HG03442 (cell line): ENCODE data around the gene IGSF21.

Experiments used
- ATAC-seq: cut with Tn5 transposase; IDR thresholded peaks from one replicate; pipeline ENCODE4 v1.9.1; 2021; ENCODE audit warnings: mild to moderate bottlenecking, moderate library complexity; ENCODE audit not compliant: unreplicated experiment

The IGSF21 gene

DNA sequence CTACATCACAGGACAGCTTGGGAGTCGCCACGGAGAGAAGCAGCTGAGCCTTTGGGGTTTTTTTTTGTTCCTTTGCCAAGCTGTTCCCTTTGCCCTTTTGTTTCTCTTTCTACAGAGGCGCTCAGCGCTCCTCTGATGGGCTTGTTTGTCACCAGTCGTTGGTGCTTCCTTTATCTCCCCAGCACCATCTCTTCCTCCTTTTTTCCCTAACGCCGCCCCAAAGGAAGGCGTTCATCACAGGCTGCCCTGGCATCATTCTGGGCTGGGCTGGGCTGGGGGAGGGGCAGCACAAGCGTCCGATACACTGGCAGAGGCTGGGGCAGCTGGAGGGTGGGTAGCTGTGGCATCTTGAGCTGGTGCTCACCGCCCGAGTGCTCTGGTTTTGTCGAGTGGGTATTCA is 10.5 kb downstream of the IGSF21 start:
- no peak for ATAC-seq

DNA sequence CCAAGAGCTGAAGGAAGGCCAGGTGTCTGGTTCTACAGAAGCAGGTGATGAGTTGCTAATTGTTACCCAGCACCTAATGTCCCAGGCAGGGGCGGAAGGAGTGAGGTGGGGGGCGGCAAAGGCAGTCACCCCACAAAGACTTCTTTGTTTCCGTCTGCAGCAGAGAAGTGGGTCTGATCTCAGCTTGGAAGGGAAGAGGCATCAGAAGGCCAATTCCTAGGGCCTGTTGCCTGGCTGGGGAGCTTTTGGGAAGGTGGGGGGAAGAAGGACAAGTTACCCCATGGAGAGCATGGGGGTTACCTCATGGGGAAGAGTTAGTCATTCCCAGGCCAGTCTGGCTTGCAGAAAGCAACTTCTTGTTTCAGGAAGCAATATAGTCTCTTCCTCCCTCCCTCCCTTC is 10.9 kb downstream of the IGSF21 start:
- ATAC-seq: no peak

DNA sequence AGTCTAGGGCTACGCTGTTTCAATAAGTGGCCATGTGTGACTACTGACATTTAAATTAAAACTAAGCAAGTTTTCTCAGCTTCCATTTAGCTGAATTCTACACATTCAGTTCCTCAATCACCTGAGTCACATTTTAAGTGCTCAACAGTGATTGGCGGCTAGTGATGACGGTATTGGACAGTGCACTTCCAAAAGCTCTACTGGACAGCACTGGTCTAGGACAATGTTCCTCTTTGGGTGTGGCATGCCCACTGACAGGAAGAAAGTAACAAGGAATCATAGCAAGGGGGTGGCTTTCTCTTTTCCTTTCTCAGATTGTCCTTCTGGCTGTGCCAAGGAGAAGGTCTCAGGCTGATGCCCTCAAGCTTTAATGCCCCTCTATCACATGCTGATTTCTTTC is 11.7 kb downstream of the IGSF21 start:
- ATAC-seq: no peak

DNA sequence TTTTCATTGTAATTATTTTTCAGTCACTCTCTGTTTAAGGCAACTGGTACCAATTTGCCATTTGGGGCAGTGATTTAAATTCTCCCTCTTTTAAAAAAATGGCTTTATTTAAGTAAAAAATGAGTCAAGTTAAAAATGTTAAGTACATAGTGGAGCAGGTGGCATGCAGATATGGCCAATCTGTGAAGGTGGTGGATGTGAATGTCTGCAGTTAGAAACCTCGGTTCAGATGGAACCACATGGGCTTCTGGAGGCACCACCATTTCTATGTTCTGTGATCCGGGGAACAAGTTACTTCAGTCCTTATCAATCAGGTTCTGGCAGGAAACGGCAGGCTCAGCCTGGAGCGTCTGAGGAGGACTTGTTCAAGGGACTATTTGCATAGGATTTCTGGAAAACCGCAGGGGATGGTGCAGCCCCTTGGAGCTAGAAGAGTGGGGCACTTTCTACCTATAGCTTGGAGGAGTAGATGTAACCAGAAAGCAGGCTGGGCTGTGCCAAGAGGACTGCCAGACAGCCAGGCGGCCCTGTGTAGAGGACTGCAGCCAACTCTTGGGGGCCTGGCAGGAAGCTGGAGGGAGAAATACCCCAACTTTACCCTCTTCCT is 12.3 kb downstream of the IGSF21 start:
- ATAC-seq: no peak

DNA sequence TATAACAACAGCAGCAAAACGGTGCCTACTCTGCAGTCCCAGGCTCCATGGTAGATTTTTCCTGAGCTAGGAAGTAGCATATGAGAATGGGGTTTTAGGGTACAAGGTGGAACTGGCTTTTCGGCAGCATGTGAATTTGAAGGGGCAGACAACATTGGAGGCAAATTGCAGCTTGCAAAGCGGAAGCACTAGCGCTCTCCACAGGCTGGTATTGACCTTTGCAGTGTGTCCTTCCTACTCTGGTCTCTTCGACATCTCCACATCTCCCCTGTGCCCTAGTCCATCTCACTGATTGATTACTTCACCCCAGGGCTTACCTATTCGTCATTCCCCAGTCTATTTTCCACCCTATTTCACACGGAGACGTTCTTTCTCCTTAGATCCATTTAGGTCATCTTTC is 13.0 kb downstream of the IGSF21 start:
- no peak for ATAC-seq

DNA sequence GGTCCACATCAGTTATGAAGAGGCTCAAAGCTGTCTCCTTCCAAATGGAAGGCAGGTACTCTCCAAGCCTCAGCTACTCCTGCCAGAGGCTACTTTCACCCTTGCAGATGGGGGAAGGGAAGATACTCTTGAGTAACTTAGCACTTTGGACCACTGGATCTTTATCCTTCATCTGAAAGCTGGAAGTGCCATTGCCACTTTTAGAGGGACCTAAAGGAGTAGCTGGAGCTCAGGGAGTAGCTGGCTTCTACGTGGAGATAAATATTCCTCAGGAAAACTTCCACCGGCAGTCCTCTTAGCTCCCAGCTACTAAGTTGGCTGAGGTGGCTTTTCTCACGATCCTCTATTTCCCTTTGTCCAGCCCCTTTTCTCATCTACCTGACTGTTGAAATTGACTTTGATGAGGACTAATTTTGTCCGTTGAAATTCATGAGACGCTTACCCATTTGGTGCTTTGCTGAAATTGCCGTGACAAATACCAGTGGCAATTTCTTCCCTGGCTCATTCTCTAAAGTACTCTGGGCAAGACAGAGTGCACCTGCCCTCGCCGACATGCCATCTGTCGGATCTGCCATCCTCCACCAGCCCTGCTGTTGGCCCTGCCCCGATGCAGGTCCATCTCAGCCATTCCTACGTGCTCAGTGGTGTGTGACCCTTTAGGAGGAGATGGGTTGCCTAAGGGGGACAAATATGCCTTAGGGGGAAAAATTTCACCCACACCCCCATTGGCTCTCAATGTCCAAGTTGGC is 13.6 kb downstream of the IGSF21 start:
- no peak for ATAC-seq

DNA sequence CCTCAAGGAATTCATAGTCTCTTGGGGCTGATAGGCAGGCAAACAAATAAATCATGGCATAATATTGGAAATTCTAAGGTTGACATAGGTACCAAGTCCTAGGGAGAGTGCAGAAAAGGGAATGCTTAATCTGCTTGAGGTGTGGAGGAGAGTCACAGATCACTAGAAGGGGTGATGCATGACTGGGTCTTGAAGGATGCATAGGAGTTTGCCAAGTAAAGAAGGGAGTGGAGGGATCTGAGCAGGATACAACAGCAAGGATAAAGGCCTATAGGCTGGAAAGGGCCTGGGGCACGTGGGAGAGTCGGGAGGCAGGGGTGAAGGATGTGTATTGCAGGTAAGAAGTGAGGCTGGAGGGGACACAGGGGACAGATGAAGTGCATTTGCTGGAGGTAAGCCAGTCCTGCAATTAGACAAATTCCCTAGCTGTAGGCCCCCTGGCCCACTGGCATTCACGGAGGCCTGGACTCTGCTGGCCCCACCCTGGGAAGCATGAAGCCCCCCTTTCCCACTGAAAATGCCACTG is 15.9 kb downstream of the IGSF21 start:
- no peak for ATAC-seq

DNA sequence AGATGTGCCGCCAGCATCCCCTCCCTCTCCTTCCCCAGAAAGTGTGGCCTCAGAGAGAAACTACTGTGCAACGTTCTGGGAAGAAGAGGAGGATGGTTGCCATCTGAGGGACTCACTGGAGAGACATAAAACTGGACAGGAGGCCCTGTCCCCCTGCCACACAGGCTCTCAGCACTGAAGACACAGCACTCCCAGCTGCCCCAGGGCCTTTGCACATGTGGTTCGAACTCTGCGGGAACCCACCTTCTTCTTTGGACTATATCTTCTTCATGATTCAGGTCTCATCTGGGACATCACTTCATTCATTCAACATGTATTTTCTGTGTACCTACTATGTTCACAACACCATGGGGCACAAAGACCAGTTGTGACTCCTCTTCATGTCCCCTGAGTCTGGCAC is 17.4 kb downstream of the IGSF21 start:
- no peak for ATAC-seq

DNA sequence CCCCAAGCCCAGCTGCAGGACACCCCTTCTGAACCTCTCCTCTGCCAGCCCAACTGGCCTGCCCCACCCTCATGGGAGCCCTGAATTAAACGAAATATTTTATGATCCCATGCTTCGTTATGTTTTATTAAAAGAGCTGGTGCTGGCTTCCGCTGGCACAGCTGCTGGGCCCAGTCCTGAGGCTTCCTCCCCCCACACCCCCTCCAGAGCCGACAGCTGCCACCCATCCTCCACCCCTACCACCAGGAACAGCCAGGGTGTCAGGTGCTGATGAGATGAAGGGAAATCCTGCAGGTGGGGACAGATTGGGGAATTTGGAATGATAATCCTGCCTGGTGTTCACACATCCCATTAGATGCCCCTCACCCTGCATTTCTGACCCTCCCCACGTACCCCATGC is 19.0 kb downstream of the IGSF21 start:
- no peak for ATAC-seq

DNA sequence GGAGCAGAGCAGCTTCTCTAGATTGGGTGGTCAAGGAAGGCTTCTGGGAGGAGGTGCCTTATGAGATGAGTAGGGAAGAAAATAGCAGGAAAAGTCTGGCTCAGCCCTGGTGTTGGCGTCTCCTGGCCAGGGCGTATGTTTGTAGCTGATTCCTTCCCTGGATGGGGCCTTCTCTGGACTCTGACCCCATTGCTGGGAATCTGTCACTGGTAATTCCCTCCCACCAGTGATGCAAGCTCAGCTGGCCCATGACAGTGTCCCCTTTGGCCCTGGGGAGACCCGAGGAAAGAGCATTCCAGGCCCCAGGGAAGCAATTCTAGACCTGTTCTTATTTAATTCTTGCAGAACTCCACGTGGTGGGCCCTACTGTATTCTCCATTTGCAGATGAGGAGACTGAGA is 20.7 kb downstream of the IGSF21 start:
- no peak for ATAC-seq

DNA sequence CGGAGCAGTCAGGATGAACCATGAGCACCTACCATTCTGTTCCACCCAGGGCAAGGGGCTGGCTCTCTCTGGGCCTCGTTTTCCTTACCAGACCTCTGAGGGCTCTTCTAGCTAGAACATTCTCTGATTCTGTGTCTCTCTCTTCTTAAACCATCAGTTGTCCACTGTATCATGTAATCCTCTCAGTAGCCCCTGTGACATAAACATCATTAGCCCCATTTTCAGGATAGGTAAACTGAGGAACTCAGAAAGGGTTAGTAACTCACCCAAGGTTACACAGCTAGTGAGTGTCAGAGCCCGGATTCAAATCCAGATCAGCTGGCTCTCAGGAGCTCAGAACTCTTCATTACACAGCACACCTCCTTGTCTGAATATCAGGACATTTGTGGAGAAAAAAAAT is 22.8 kb downstream of the IGSF21 start:
- ATAC-seq: no peak

DNA sequence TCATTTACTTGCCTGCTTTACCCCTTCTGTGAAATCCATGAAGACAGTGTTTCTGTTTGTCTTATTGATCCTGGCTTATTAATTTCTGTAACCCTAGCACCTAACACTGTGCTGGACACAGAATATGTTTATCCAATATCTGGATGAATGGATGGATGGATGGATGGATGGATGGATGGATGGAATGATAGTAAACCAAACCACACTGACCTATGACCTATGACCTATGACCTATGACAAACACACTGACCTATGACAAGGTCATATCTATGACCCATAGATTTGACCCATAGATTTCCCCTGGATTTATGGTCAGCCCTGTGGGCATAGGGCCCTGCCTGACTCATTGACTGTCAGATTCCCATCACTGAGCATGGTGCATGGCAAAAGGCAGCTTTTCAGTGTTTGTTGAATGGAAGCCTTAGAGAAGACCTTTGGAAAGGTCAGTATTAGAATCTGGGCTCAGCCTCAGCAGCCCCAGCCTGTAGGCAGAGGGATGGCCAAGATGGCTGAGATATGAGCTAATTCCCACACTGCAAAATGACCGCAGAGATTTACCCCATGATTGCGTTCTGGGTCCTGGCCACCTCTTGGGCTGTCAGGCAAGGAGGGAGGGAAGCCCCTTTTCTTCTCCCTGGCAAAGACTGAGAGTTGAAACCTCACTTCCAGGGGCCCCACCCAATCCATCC is 24.6 kb downstream of the IGSF21 start:
- no peak for ATAC-seq

DNA sequence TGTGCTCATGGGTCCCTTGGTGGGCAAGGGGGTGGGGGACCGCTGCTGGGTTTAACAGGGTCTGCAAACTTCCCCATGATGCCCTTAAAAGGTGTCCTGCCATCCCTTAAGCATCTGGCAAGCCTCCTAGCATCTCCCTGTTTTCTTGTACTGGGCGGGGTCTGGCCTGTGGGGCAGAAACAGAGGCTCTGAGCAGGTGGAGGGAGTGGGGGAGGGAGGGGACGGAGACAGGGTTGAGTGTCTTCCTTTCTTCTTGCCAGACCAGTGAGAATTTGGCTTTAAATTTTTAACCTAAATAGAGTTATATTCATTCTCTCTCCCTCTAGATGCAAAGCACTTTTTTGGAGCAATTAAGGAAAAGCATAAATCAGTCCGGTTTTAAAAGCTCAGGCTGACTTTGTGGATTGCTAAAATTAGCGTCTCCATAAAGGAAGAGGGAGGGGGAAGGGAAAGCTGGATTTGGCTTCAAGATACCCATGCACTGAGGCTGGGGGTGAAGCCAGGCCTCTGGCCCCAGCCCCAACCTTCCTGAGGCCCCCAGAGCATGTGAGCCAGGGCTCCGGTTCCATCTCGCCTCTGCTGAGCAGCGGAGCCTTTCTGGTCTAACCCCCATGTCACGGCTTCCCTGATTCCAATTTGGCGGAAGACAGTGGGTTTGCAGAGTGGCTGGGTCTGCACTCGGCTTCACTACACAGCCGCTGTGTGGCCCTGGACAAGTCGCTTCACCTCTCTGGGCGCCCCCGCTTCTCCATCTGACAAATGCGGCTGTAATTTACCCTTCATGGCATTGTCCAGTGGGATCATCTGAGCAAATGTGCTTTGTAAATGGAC is 25.3 kb downstream of the IGSF21 start:
- no peak for ATAC-seq

DNA sequence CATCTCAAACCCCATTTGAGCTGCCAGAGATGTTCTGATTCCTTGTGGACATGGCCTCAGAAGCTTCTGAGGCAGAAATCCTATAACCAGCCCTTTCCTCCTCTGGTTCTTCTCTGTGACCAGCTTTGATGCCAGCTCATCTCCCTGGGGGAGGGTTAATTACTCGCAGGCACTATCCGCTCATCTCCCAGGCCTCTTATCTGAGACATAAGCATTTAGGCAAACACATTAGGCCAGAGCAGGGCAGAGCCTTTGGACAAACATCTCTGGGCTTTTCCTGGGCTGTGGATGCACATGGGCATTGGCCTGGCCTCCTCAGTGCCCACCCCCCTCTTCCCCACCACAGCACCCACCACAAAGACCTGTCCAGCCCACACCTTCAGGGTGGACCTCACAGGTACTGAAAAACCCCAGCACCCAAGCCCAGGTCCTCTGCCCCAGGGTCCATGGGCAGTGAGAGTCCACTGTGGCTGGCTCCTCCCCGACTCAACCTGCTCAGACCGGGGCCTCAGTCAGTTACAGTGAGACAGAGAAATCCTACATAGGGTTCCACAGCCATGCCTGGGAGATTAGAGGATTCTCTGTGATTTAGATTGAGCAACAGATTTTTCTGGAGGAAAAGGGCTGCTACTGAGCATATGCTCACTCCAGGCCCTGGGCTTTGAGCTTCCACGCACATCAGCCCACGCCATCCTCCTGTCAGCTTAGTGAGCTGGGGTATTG is 26.9 kb downstream of the IGSF21 start:
- no peak for ATAC-seq

DNA sequence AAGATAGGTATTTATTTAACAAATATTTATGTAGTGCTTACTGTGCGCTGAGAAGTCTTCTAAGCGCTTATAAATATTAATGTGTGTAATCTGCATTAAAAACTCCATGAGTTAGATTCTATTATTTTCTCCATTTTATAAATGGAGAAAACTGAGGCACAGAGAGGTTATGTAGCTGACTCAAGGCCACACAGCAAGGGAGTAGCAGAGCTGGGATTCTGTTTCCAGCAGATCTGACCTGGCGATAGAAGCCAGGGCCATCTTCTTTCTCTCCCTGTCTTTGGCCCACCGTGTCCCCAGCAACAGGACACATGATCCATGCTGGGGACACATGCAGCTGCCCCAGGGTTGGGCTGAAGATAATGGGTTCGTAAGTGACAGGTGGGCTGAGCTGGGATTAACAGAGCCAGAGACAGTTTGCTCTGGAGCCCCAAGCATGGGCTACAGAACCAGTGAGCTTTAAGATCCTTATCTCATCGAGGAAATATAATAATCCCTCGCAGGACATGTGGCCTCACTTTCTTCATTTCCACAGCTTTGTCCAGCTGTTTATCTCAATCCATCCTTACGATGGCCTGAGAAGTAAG is 30.3 kb downstream of the IGSF21 start:
- no peak for ATAC-seq

DNA sequence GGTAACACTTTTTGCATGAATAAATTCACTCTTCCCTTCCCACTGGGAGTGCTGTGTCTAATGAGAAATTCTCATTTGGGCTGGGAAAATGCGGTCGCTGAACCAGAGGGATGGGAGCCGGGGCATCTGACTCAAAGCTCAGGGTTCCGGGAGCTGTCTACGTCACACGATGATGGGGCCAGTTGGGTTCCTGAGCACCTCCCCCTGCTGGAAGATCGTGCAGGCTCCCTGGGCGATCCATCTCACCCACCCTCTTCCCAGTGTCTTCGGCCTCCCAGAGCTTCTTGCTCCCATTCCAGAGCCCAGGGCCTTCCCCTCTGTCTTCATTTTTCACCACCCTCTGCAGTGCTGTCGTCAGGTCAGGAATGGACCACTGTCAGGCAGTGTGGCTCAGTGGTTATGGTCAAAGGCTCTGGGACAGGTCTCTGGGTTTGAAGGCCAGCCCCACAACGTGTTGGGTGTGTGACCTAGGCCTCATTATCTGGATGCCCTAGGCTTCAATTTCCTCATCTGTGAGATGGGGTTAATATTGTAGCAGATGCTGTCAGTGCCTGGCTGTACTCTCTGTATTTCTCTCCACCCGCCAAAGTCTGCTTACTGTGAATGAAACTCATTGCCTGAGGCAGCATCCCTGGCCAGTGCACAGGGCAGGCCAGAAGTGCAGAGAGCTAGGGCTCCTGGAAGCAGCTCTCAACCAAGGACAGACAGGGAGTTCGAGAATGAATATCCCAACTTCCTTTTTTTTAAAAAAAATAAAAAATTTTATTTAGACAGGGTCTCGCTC is 31.8 kb downstream of the IGSF21 start:
- no peak for ATAC-seq

DNA sequence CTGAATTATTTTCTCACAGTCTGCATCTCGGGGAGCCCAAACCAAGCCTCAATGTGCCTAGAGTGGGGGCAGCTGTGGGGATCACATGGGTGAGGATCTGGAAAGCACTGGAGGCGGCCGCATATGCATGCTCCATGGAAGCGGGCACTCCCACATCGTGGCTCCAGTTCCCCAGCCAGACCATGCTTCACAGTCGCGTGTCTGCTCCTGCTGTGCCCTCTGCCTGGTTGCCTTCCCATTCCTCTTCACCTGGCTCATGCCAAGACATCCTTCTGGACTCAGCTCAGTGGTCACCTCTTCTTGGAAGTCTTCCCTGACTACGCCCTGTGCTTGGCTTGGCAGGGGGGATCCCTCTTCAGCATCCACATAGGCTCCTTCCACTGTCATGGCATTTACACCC is 32.8 kb downstream of the IGSF21 start:
- ATAC-seq: no peak

DNA sequence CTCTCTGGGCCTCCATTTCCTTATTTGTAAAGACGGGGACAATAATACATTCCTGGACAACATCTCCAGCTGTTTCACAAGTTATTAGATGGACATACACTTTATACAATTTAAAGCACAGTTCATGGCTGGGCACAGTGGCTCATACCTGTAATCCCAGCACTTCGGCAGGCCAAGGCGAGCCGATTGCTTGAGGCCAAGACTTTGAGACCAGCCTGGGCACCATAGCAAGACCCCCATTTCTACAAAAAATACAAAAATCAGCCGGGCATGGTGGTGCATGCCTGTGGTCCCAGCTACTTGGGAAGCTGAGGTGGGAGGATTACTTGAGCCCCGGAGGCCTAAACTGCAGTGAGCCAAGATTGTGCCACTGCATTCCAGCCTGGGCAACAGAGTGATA is 34.1 kb downstream of the IGSF21 start:
- ATAC-seq: no peak

DNA sequence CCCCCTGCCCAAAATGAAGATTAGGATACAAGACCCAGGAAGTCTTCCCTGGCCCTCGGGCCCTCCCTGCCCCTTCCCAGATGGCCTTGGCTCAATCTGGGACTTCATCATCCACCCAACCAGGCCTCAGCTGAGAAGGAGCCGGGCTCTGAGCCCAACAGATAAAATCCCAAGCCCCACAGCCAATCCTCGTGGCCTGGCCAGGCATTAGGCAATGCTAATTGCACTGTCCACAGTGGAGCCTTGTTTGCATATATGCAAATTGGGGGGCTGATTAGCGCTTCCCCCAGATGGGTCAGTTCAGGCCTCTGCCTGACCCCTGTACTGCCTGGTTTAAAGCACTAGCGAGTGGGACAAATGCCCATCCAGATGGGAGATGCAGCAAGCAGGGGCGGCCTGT is 34.9 kb downstream of the IGSF21 start:
- ATAC-seq: no peak
